PC-3 (cell line): ENCODE results near the gene CCDC69. TPM values are rescaled to one million over a fixed set of nuclear protein-coding genes. Genes with fewer than 3 reads are reported as not detected.
"Not testable (repeated sequence)": the region's sequence is repeated elsewhere in the genome, so short reads cannot be mapped to it uniquely, and the experiment has no call there.

Experiments used
- ATAC-seq: fragments of 200-7000 bp; cut with Tn5 transposase; 2 replicates; pipeline ENCODE4 v1.9.1; 2020; ENCODE audit warnings: mild to moderate bottlenecking, moderate library complexity
- BruUV-seq: library from RNA; stranded (reverse); fragments of 400-500 nt; replicated peaks from 2 replicates; lab custom pipeline; 2021; lab: Mats Ljungman, UMichigan
- CTCF ChIA-PET: fragments of 300-600 bp; sonication (Branson Sonifier 250); formaldehyde crosslinking; loops from one replicate; lab custom pipeline; 2022; ENCODE audit warnings: antibody characterized with exemption; lab: Charles Lee
- POLR2A ChIA-PET: fragments of 300-600 bp; sonication (Branson Sonifier 250); formaldehyde crosslinking; loops from one replicate; lab custom pipeline; 2022; ENCODE audit warnings: antibody characterized with exemption; ENCODE audit not compliant: unreplicated experiment; lab: Charles Lee
- DNase-seq: peaks from one replicate; pipeline ENCODE4 v3.0.0-alpha.2; 2015
- H2AFZ ChIP-seq: fragments of 300-600 bp; sonication (generic); 2 replicates; pipeline ENCODE4 v1.6.0; 2016; ENCODE audit warnings: antibody characterized with exemption, low read length
- H3F3A ChIP-seq: fragments of 300-600 bp; sonication (generic); one replicate; pipeline ENCODE4 v1.6.0; 2017; ENCODE audit warnings: antibody characterized with exemption, low read length, control low read depth, mild to moderate bottlenecking; ENCODE audit not compliant: unreplicated experiment
- H3K27ac ChIP-seq: fragments of 300-600 bp; sonication (generic); 2 replicates; pipeline ENCODE4 v1.5.1; 2016; ENCODE audit warnings: mild to moderate bottlenecking, low read length
- H3K27me3 ChIP-seq: fragments of 300-600 bp; sonication (generic); 2 replicates; pipeline ENCODE4 v1.6.1; 2016; ENCODE audit warnings: low read length, mixed read lengths
- H3K36me3 ChIP-seq: fragments of 300-600 bp; sonication (generic); 2 replicates; pipeline ENCODE4 v1.6.1; 2016; ENCODE audit warnings: low read depth, mixed run types, low read length, mixed read lengths
- H3K4me1 ChIP-seq: fragments of 300-600 bp; sonication (generic); 2 replicates; pipeline ENCODE4 v1.5.1; 2016; ENCODE audit warnings: low read length; ENCODE audit not compliant: insufficient read depth
- H3K4me2 ChIP-seq: fragments of 300-600 bp; sonication (generic); 2 replicates; pipeline ENCODE4 v1.6.0; 2016; ENCODE audit warnings: low read length
- H3K4me3 ChIP-seq: fragments of 300-600 bp; sonication (generic); 2 replicates; pipeline ENCODE4 v1.5.1; 2016; ENCODE audit warnings: mild to moderate bottlenecking, low read length, mixed read lengths
- H3K79me2 ChIP-seq: fragments of 300-600 bp; sonication (generic); 2 replicates; pipeline ENCODE4 v1.6.1; 2017; ENCODE audit warnings: low read length, mixed read lengths
- H3K9ac ChIP-seq: fragments of 300-600 bp; sonication (generic); 2 replicates; pipeline ENCODE4 v1.6.0; 2016; ENCODE audit warnings: mild to moderate bottlenecking, low read length
- H3K9me2 ChIP-seq: fragments of 300-600 bp; sonication (generic); replicated peaks from 2 replicates; pipeline ENCODE4 v1.6.1; 2016; ENCODE audit warnings: mixed run types, low read length, mixed read lengths
- H3K9me3 ChIP-seq: fragments of 300-600 bp; sonication (generic); 2 replicates; pipeline ENCODE4 v1.6.1; 2016; ENCODE audit warnings: low read length, mixed read lengths
- H4K20me1 ChIP-seq: fragments of 300-600 bp; sonication (generic); 2 replicates; pipeline ENCODE4 v1.6.1; 2016; ENCODE audit warnings: low read length, mixed read lengths
- EZH2 ChIP-seq: fragments of 300-600 bp; sonication (generic); IDR thresholded peaks from one replicate; pipeline ENCODE4 v1.6.1; 2017; ENCODE audit warnings: antibody characterized with exemption, mild to moderate bottlenecking, low read length; ENCODE audit not compliant: unreplicated experiment
- EZH2phosphoT487 ChIP-seq: fragments of 300-600 bp; sonication (generic); IDR thresholded peaks from 2 replicates; pipeline ENCODE4 v1.6.1; 2018; ENCODE audit warnings: mild to moderate bottlenecking, antibody characterized with exemption, low read length, borderline replicate concordance
- intact Hi-C: fragments of 100-400 bp; cut with micrococcal nuclease; formaldehyde crosslinking; loops from 2 replicates; pipeline ENCODE4 v1.9.0; 2023
- total RNA-seq: library from RNA; depleted of rRNA; stranded (reverse); fragments of >200 nt; gene quantifications from 2 replicates; pipeline ENCODE4 v1.2.3, GENCODE V29; 2014
- TF ChIP-seq, protein P1 (sequence below): fragments of 300-600 bp; sonication (generic); conservative IDR thresholded peaks from 2 replicates; pipeline ENCODE4 v1.5.1; 2017; ENCODE audit warnings: antibody characterized with exemption, low read depth, mild to moderate bottlenecking, low read length

Gene CCDC69
- total RNA-seq, 1 experiment from 2014 or later: 26.4 TPM

DNA sequence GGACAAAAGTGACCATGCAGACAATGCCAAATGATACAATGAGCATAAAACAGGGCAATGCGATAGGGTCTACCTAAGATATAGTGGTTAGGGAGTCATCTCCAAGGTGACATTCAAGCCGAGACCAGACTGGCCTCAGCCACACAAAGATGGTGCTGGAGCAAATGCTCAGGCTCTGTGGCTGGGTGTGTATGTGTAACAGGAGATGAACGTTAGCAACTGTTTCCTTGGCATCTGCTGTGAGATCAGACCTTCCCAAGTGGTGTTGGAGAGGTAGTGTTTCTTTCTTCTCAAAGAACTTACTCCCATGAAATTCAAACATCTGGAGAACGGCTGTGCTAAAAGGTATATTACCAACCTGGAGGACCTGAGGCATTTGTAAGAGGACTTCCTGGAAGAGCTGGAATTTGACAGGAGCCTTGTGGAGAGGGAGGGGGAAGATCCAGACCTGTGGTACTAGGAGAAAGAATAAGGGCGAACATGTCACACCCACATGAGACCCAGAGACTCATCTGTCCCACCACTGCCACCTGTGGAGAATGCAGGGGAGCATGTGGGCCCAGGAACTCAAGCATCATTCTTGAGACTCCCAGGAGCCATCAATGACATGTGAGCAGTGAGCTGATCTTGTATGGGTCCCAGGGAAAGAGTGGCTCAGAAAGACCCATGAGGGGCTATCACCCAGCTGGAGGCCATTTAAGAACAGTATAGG lies 45.0 kb downstream of the CCDC69 start:
- CTCF ChIA-PET: no interaction called here
- Histone ChIP-seq H3F3A (no peaks in the 10 kb centered on the region), H3K27me3 (no peaks in the 10 kb centered on the region), H4K20me1 (no peaks in the 10 kb centered on the region), H3K9ac (no peak overlapping the region), H3K4me2 (no peak overlapping the region), H3K9me2 (no peaks in the 10 kb centered on the region), H3K27ac (no peak overlapping the region), H3K4me1 (peaks cover 8% of the 10 kb centered on the region), H3K79me2 (no peaks in the 10 kb centered on the region), H3K9me3 (no peaks in the 10 kb centered on the region), H3K4me3 (no peak overlapping the region), H3K36me3 (no peaks in the 10 kb centered on the region), H2AFZ (no peak overlapping the region)
- POLR2A ChIA-PET: no interaction called here
- DNase-seq (no peak), ATAC-seq (no peak)
- TF ChIP-seq EZH2phosphoT487 (no peak), EZH2 (no peak)
- TF ChIP-seq, protein P1, sequence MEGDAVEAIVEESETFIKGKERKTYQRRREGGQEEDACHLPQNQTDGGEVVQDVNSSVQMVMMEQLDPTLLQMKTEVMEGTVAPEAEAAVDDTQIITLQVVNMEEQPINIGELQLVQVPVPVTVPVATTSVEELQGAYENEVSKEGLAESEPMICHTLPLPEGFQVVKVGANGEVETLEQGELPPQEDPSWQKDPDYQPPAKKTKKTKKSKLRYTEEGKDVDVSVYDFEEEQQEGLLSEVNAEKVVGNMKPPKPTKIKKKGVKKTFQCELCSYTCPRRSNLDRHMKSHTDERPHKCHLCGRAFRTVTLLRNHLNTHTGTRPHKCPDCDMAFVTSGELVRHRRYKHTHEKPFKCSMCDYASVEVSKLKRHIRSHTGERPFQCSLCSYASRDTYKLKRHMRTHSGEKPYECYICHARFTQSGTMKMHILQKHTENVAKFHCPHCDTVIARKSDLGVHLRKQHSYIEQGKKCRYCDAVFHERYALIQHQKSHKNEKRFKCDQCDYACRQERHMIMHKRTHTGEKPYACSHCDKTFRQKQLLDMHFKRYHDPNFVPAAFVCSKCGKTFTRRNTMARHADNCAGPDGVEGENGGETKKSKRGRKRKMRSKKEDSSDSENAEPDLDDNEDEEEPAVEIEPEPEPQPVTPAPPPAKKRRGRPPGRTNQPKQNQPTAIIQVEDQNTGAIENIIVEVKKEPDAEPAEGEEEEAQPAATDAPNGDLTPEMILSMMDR: no peak
- intact Hi-C loops: no loop called here
- no TSS peak for BruUV-seq

DNA sequence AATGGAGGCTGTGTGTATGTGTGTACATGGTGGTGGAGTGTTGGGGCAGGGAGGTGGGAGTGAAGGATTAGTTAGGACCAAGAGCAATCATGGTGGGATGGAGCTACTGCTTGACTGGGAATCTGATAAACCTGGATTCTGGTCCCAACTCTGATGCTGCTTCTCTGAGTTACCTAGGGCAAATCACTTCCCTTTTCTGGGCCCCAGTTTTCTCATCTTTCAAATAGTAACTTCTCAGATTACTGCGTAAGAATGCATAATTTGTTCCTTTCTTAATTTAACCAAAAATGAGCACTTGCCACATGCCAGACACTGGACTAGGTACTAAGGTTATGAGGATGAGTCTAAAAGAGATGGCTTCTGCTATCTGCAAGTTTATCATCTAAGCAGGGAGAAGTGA lies 45.5 kb downstream of the CCDC69 start:
- ChIA-PET POLR2A (no interaction called here), CTCF (no interaction called here)
- Histone ChIP-seq H3K4me3 (no peak overlapping the region), H3K9me2 (no peaks in the 10 kb centered on the region), H2AFZ (no peak overlapping the region), H3K9ac (no peak overlapping the region), H4K20me1 (no peaks in the 10 kb centered on the region), H3K4me2 (no peak overlapping the region), H3K36me3 (no peaks in the 10 kb centered on the region), H3F3A (no peaks in the 10 kb centered on the region), H3K9me3 (no peaks in the 10 kb centered on the region), H3K27me3 (no peaks in the 10 kb centered on the region), H3K79me2 (no peaks in the 10 kb centered on the region), H3K27ac (no peak overlapping the region), H3K4me1 (peaks cover 2% of the 10 kb centered on the region)
- DNase-seq: no peak
- intact Hi-C loops: no loop called here
- TF ChIP-seq, protein P1: no peak
- BruUV-seq: no TSS peak
- ATAC-seq: no peak

DNA sequence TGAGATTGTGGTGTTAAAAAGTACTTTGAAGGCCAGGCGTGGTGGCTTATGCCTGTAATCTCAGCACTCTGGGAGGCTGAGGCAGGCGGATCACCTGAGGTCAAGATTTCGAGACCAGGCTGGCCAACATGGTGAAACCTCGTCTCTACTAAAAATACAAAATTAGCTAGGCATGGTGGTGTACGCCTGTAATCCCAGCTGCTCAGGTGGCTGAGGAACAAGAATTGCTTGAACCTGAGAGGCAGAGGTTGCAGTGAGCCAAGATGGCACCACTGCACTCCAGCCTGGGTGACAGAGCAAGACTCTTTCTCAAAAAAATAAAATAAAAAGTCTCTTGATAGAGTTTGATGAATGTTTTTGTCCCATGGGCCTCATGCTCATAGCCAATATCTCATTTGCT lies 47.6 kb downstream of the CCDC69 start:
- H3K9me2 ChIP-seq, H3K27me3 ChIP-seq, POLR2A ChIA-PET, BruUV-seq, H3K27ac ChIP-seq, intact Hi-C loops, H3K4me2 ChIP-seq, H4K20me1 ChIP-seq, H2AFZ ChIP-seq, H3K36me3 ChIP-seq, H3K4me1 ChIP-seq, DNase-seq, CTCF ChIA-PET, H3K79me2 ChIP-seq, ATAC-seq, H3K9me3 ChIP-seq, H3K4me3 ChIP-seq, H3K9ac ChIP-seq, H3F3A ChIP-seq: not testable (repeated sequence)
